B cell (primary cell): ENCODE data around the gene FRZB.

Source experiments
- EZH2 ChIP-seq: IDR thresholded peaks from 2 replicates; pipeline ENCODE4 v1.6.1; 2012; ENCODE audit warnings: borderline replicate concordance, low read depth, mild to moderate bottlenecking, moderate library complexity, low read length; ENCODE audit not compliant: insufficient read depth, poor library complexity, severe bottlenecking
- TF ChIP-seq, protein P1 (sequence below): fragments of 200-600 bp; IDR thresholded peaks from one replicate; pipeline ENCODE4 v1.8.0; 2022; ENCODE audit warnings: antibody characterized with exemption, mild to moderate bottlenecking

DNA sequence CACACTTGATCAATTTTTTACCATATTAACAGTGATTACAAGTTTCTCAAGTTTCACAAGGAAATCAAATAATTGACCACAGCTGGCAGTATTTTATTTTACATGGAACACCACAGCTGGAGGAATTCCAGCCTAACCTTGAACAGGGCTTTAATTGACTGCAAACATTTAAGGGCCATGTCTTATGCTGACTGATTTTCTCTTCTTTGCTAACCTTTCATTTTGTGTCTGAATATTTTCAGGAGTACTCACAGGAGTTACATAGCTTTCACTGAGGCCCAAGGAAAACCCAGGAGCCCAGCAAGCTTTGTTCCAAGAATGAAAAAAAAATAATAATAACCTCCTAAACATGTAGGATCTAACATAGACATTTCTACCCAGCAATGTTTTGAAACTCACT lies 49.6 kb downstream of the FRZB start:
- TF ChIP-seq, protein P1, sequence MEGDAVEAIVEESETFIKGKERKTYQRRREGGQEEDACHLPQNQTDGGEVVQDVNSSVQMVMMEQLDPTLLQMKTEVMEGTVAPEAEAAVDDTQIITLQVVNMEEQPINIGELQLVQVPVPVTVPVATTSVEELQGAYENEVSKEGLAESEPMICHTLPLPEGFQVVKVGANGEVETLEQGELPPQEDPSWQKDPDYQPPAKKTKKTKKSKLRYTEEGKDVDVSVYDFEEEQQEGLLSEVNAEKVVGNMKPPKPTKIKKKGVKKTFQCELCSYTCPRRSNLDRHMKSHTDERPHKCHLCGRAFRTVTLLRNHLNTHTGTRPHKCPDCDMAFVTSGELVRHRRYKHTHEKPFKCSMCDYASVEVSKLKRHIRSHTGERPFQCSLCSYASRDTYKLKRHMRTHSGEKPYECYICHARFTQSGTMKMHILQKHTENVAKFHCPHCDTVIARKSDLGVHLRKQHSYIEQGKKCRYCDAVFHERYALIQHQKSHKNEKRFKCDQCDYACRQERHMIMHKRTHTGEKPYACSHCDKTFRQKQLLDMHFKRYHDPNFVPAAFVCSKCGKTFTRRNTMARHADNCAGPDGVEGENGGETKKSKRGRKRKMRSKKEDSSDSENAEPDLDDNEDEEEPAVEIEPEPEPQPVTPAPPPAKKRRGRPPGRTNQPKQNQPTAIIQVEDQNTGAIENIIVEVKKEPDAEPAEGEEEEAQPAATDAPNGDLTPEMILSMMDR = no peak
- TF ChIP-seq EZH2 = no peak
